Adipose tissue (tissue), 3 donors: Measurements from ENCODE around the gene ZYG11B. TPM values are rescaled to one million over a fixed set of nuclear protein-coding genes. Genes with fewer than 3 reads are reported as not detected.
"Not testable (repeated sequence)": the region's sequence is repeated elsewhere in the genome, so short reads cannot be mapped to it uniquely, and the experiment has no call there.

Experiments used
- H3K27ac ChIP-seq: one replicate; pipeline ENCODE4 v1.5.1; 2013; ENCODE audit warnings: low read depth, low read length
- WGBS, 3 donors: extraction: QIAGEN DNeasy Blood & Tissue Kit; methylation state at CpG; one replicate each; pipeline ENCODE4 v1.1.7; 2013; 5-methylcytosine and 5-hydroxymethylcytosine counted together
- polyA plus RNA-seq, 3 donors: library from polyadenylated mRNA; stranded (reverse); fragments of 200-250 nt; gene quantifications; one replicate each; pipeline ENCODE4 v1.2.3, GENCODE V29; 2013
- donor health status: healthy with polysubstance abuse.
- donor health status: Bipolar disorder and iron deficiency.
- donor health status: healthy.

ZYG11B gene
- polyA plus RNA-seq, 3 donors: 2.8 to 8.8 (median 6.9) TPM

- 96 to 97% (median 96%) methylated on average over 5 of the region's 5 CpGs for WGBS, 3 donors
Observed at GRCh38 chr1:52820830-52821229, 94.6 kb downstream of the ZYG11B start.

GRCh38 chr1:52825868-52826267, 99.6 kb downstream of the ZYG11B start:
- no peak overlapping the region for H3K27ac ChIP-seq
- WGBS, 3 donors: 19 to 36% (median 26%) methylated on average over 1 of the region's 1 CpG

More at GRCh38 chr1:52820830-52821229, 94.6 kb downstream of the ZYG11B start:
- not testable (repeated sequence) for H3K27ac ChIP-seq

- 71 to 81% (median 72%) methylated on average over 3 of the region's 3 CpGs for WGBS, 3 donors
- no peak overlapping the region for H3K27ac ChIP-seq
Observed at GRCh38 chr1:52834798-52835197, 108.5 kb downstream of the ZYG11B start.

- 55 to 64% (median 61%) methylated on average over 3 of the region's 3 CpGs for WGBS, 3 donors
- H3K27ac ChIP-seq: no peak overlapping the region
Observed at GRCh38 chr1:52836035-52836434, 109.8 kb downstream of the ZYG11B start.

GRCh38 chr1:52839175-52839574, 112.9 kb downstream of the ZYG11B start:
- not testable (repeated sequence) for H3K27ac ChIP-seq
- 93 to 96% (median 95%) methylated on average over 10 of the region's 10 CpGs for WGBS, 3 donors

GRCh38 chr1:52842643-52843310, 116.5 kb downstream of the ZYG11B start, which contains the start of gene ZYG11A:
Gene ZYG11A, plus strand, starts transcription at chr1:52842760. Its CDS starts 124 bp downstream, at chr1:52842884.
- WGBS, 3 donors: 1 to 4% (median 3%) methylated on average over 71 to 88 of the region's 88 CpGs
- H3K27ac ChIP-seq: no peak within 1 kb of the TSS

- 76 to 90% (median 85%) methylated on average over 6 of the region's 6 CpGs for WGBS, 3 donors
- not testable (repeated sequence) for H3K27ac ChIP-seq
Observed at GRCh38 chr1:52845119-52845518, 118.9 kb downstream of the ZYG11B start.

GRCh38 chr1:52848423-52848822, 122.2 kb downstream of the ZYG11B start:
- H3K27ac ChIP-seq: no peak overlapping the region
- 87 to 89% (median 87%) methylated on average over 5 of the region's 5 CpGs for WGBS, 3 donors

- WGBS, 3 donors: 79 to 94% (median 91%) methylated on average over 4 of the region's 4 CpGs
Observed at GRCh38 chr1:52850951-52851350, 124.7 kb downstream of the ZYG11B start.

GRCh38 chr1:52852854-52853253, 126.6 kb downstream of the ZYG11B start:
- 78 to 90% (median 85%) methylated on average over 2 of the region's 2 CpGs for WGBS, 3 donors

More at GRCh38 chr1:52850951-52851350, 124.7 kb downstream of the ZYG11B start:
- no peak overlapping the region for H3K27ac ChIP-seq

GRCh38 chr1:52855584-52855983, 129.3 kb downstream of the ZYG11B start:
- WGBS, 3 donors: 91 to 93% (median 92%) methylated on average over 4 of the region's 4 CpGs
- H3K27ac ChIP-seq: no peak overlapping the region

More at GRCh38 chr1:52852854-52853253, 126.6 kb downstream of the ZYG11B start:
- no peak overlapping the region for H3K27ac ChIP-seq

GRCh38 chr1:52856026-52856425, 129.8 kb downstream of the ZYG11B start:
- WGBS, 3 donors: 84 to 94% (median 90%) methylated on average over 4 of the region's 4 CpGs
- no peak overlapping the region for H3K27ac ChIP-seq

GRCh38 chr1:52857443-52857842, 131.2 kb downstream of the ZYG11B start:
- 72 to 80% (median 77%) methylated on average over 4 of the region's 4 CpGs for WGBS, 3 donors
- H3K27ac ChIP-seq: no peak overlapping the region

GRCh38 chr1:52862666-52863458, 136.6 kb downstream of the ZYG11B start:
- 48 to 77% (median 74%) methylated on average over 2 of the region's 2 CpGs for WGBS, 3 donors
- no peak overlapping the region for H3K27ac ChIP-seq

GRCh38 chr1:52867087-52867863, 141.0 kb downstream of the ZYG11B start:
- WGBS, 3 donors: 61 to 89% (median 77%) methylated on average over 2 of the region's 2 CpGs
- H3K27ac ChIP-seq: no peak overlapping the region

- H3K27ac ChIP-seq: not testable (repeated sequence)
Observed at GRCh38 chr1:52869727-52870126, 143.5 kb downstream of the ZYG11B start.

GRCh38 chr1:52876843-52877242, 150.6 kb downstream of the ZYG11B start:
- WGBS, 3 donors: 32 to 54% (median 53%) methylated on average over 2 of the region's 2 CpGs
- H3K27ac ChIP-seq: no peak overlapping the region

More at GRCh38 chr1:52869727-52870126, 143.5 kb downstream of the ZYG11B start:
- WGBS, 3 donors: 93 to 96% (median 95%) methylated on average over 7 to 15 of the region's 29 CpGs
